ENCODE measurements around the gene FOXP1.
A peak's percentile ranks its signal among the peaks of the same experiment; 100 is the strongest.

The FOXP1 gene

GRCh38 chr3:71566776-71567175 lies 16.8 kb downstream of the FOXP1 start:
- no peak overlapping the region for H3K9ac ChIP-seq (ENCODE audit: low read depth in 1 of 2, low read length in 2 of 2)
- peaks cover 8 to 15% of the 10 kb centered on the region in 2 donors for H3K36me3 ChIP-seq (ENCODE audit: control insufficient read depth in 2 of 2, insufficient read depth in 2 of 2, low read length in 2 of 2)
- H3K4me3 ChIP-seq (ENCODE audit: low read length in 2 of 2), result no peak overlapping the region
- no peaks in the 10 kb centered on the region for H3K9me3 ChIP-seq (ENCODE audit: control insufficient read depth in 2 of 2, low read length in 2 of 2)
- no peaks in the 10 kb centered on the region for H3K27me3 ChIP-seq (ENCODE audit: control insufficient read depth in 2 of 2, insufficient read depth in 2 of 2, low read length in 2 of 2)
- H3K27ac ChIP-seq (ENCODE audit: low read depth in 2 of 2, low read length in 2 of 2), result no peak overlapping the region
- H3K4me1 ChIP-seq (ENCODE audit: control insufficient read depth in 2 of 2, insufficient read depth in 2 of 2, low read length in 2 of 2), result peaks cover 12 to 15% of the 10 kb centered on the region in 2 donors

- Histone ChIP-seq H3K27me3 (ENCODE audit: control insufficient read depth in 2 of 2, insufficient read depth in 2 of 2, low read length in 2 of 2) (no peaks in the 10 kb centered on the region), H3K27ac (ENCODE audit: low read depth in 2 of 2, low read length in 2 of 2) (no peak overlapping the region), H3K9me3 (ENCODE audit: control insufficient read depth in 2 of 2, low read length in 2 of 2) (no peaks in the 10 kb centered on the region), H3K4me3 (ENCODE audit: low read length in 2 of 2) (no peak overlapping the region), H3K9ac (ENCODE audit: low read depth in 1 of 2, low read length in 2 of 2) (no peak overlapping the region), H3K4me1 (ENCODE audit: control insufficient read depth in 2 of 2, insufficient read depth in 2 of 2, low read length in 2 of 2) (peaks cover 12 to 15% of the 10 kb centered on the region in 2 donors), H3K36me3 (ENCODE audit: control insufficient read depth in 2 of 2, insufficient read depth in 2 of 2, low read length in 2 of 2) (peaks cover 8 to 13% of the 10 kb centered on the region in 2 donors)
These were observed 17.6 kb downstream of the FOXP1 start for GRCh38 chr3:71565976-71566375.

- Histone ChIP-seq H3K9me3 (ENCODE audit: control insufficient read depth in 2 of 2, low read length in 2 of 2) (no peaks in the 10 kb centered on the region), H3K9ac (ENCODE audit: low read depth in 1 of 2, low read length in 2 of 2) (no peak overlapping the region), H3K4me3 (ENCODE audit: low read length in 2 of 2) (no peak overlapping the region), H3K36me3 (ENCODE audit: control insufficient read depth in 2 of 2, insufficient read depth in 2 of 2, low read length in 2 of 2) (peaks cover 1 to 8% of the 10 kb centered on the region in 2 donors), H3K27me3 (ENCODE audit: control insufficient read depth in 2 of 2, insufficient read depth in 2 of 2, low read length in 2 of 2) (no peaks in the 10 kb centered on the region), H3K27ac (ENCODE audit: low read depth in 2 of 2, low read length in 2 of 2) (no peak overlapping the region), H3K4me1 (ENCODE audit: control insufficient read depth in 2 of 2, insufficient read depth in 2 of 2, low read length in 2 of 2) (peaks cover 12 to 15% of the 10 kb centered on the region in 2 donors)
These were observed 18.2 kb downstream of the FOXP1 start for GRCh38 chr3:71565316-71565715.

- Histone ChIP-seq H3K27ac (ENCODE audit: low read depth in 2 of 2, low read length in 2 of 2) (peak overlapping the region; percentile 3 to 41), H3K4me3 (ENCODE audit: low read length in 2 of 2) (no peak overlapping the region), H3K27me3 (ENCODE audit: control insufficient read depth in 2 of 2, insufficient read depth in 2 of 2, low read length in 2 of 2) (no peaks in the 10 kb centered on the region), H3K36me3 (ENCODE audit: control insufficient read depth in 2 of 2, insufficient read depth in 2 of 2, low read length in 2 of 2) (peaks cover 0 to 11% of the 10 kb centered on the region in 2 donors), H3K9me3 (ENCODE audit: control insufficient read depth in 2 of 2, low read length in 2 of 2) (no peaks in the 10 kb centered on the region), H3K4me1 (ENCODE audit: control insufficient read depth in 2 of 2, insufficient read depth in 2 of 2, low read length in 2 of 2) (peaks cover 12 to 15% of the 10 kb centered on the region in 2 donors), H3K9ac (ENCODE audit: low read depth in 1 of 2, low read length in 2 of 2) (no peak overlapping the region)
These were observed 19.2 kb downstream of the FOXP1 start for GRCh38 chr3:71564361-71564760.

GRCh38 chr3:71563827-71564226 lies 19.7 kb downstream of the FOXP1 start:
- Histone ChIP-seq H3K27ac (ENCODE audit: low read depth in 2 of 2, low read length in 2 of 2) (peak overlapping the region; percentile 3 to 41), H3K4me3 (ENCODE audit: low read length in 2 of 2) (no peak overlapping the region), H3K9me3 (ENCODE audit: control insufficient read depth in 2 of 2, low read length in 2 of 2) (no peaks in the 10 kb centered on the region), H3K36me3 (ENCODE audit: control insufficient read depth in 2 of 2, insufficient read depth in 2 of 2, low read length in 2 of 2) (peaks cover 0 to 11% of the 10 kb centered on the region in 2 donors), H3K27me3 (ENCODE audit: control insufficient read depth in 2 of 2, insufficient read depth in 2 of 2, low read length in 2 of 2) (no peaks in the 10 kb centered on the region), H3K4me1 (ENCODE audit: control insufficient read depth in 2 of 2, insufficient read depth in 2 of 2, low read length in 2 of 2) (peaks cover 12 to 15% of the 10 kb centered on the region in 2 donors), H3K9ac (ENCODE audit: low read depth in 1 of 2, low read length in 2 of 2) (no peak overlapping the region)

- H3K27ac ChIP-seq (ENCODE audit: low read depth in 2 of 2, low read length in 2 of 2), result no peak overlapping the region
- no peaks in the 10 kb centered on the region for H3K9me3 ChIP-seq (ENCODE audit: control insufficient read depth in 2 of 2, low read length in 2 of 2)
- H3K9ac ChIP-seq (ENCODE audit: low read depth in 1 of 2, low read length in 2 of 2), result no peak overlapping the region
- H3K36me3 ChIP-seq (ENCODE audit: control insufficient read depth in 2 of 2, insufficient read depth in 2 of 2, low read length in 2 of 2), result peaks cover 0 to 11% of the 10 kb centered on the region in 2 donors
- H3K4me3 ChIP-seq (ENCODE audit: low read length in 2 of 2), result no peak overlapping the region
- H3K4me1 ChIP-seq (ENCODE audit: control insufficient read depth in 2 of 2, insufficient read depth in 2 of 2, low read length in 2 of 2), result peaks cover 12 to 15% of the 10 kb centered on the region in 2 donors
- no peaks in the 10 kb centered on the region for H3K27me3 ChIP-seq (ENCODE audit: control insufficient read depth in 2 of 2, insufficient read depth in 2 of 2, low read length in 2 of 2)
These were observed 20.6 kb downstream of the FOXP1 start for GRCh38 chr3:71562938-71563337.

GRCh38 chr3:71560665-71561064 lies 22.9 kb downstream of the FOXP1 start:
- Histone ChIP-seq H3K4me3 (ENCODE audit: low read length in 2 of 2) (no peak overlapping the region), H3K36me3 (ENCODE audit: control insufficient read depth in 2 of 2, insufficient read depth in 2 of 2, low read length in 2 of 2) (peaks cover 0 to 7% of the 10 kb centered on the region in 2 donors), H3K27me3 (ENCODE audit: control insufficient read depth in 2 of 2, insufficient read depth in 2 of 2, low read length in 2 of 2) (no peaks in the 10 kb centered on the region)

GRCh38 chr3:71559578-71560162 lies 23.9 kb downstream of the FOXP1 start:
- Histone ChIP-seq H3K9me3 (ENCODE audit: control insufficient read depth in 2 of 2, low read length in 2 of 2) (no peaks in the 10 kb centered on the region), H3K4me1 (ENCODE audit: control insufficient read depth in 2 of 2, insufficient read depth in 2 of 2, low read length in 2 of 2) (peaks cover 12 to 15% of the 10 kb centered on the region in 2 donors), H3K4me3 (ENCODE audit: low read length in 2 of 2) (no peak overlapping the region), H3K27ac (ENCODE audit: low read depth in 2 of 2, low read length in 2 of 2) (no peak overlapping the region), H3K36me3 (ENCODE audit: control insufficient read depth in 2 of 2, insufficient read depth in 2 of 2, low read length in 2 of 2) (peaks cover 2 to 4% of the 10 kb centered on the region in 2 donors), H3K9ac (ENCODE audit: low read depth in 1 of 2, low read length in 2 of 2) (no peak overlapping the region), H3K27me3 (ENCODE audit: control insufficient read depth in 2 of 2, insufficient read depth in 2 of 2, low read length in 2 of 2) (no peaks in the 10 kb centered on the region)

More at GRCh38 chr3:71560665-71561064, 22.9 kb downstream of the FOXP1 start:
- no peak overlapping the region for H3K9ac ChIP-seq (ENCODE audit: low read depth in 1 of 2, low read length in 2 of 2)
- no peak overlapping the region for H3K27ac ChIP-seq (ENCODE audit: low read depth in 2 of 2, low read length in 2 of 2)
- H3K4me1 ChIP-seq (ENCODE audit: control insufficient read depth in 2 of 2, insufficient read depth in 2 of 2, low read length in 2 of 2), result peaks cover 12 to 15% of the 10 kb centered on the region in 2 donors
- H3K9me3 ChIP-seq (ENCODE audit: control insufficient read depth in 2 of 2, low read length in 2 of 2), result no peaks in the 10 kb centered on the region

- peaks cover 2 to 4% of the 10 kb centered on the region in 2 donors for H3K36me3 ChIP-seq (ENCODE audit: control insufficient read depth in 2 of 2, insufficient read depth in 2 of 2, low read length in 2 of 2)
- H3K27ac ChIP-seq (ENCODE audit: low read depth in 2 of 2, low read length in 2 of 2), result no peak overlapping the region
- no peaks in the 10 kb centered on the region for H3K9me3 ChIP-seq (ENCODE audit: control insufficient read depth in 2 of 2, low read length in 2 of 2)
- H3K4me3 ChIP-seq (ENCODE audit: low read length in 2 of 2), result no peak overlapping the region
- no peaks in the 10 kb centered on the region for H3K27me3 ChIP-seq (ENCODE audit: control insufficient read depth in 2 of 2, insufficient read depth in 2 of 2, low read length in 2 of 2)
- H3K4me1 ChIP-seq (ENCODE audit: control insufficient read depth in 2 of 2, insufficient read depth in 2 of 2, low read length in 2 of 2), result peaks cover 10 to 11% of the 10 kb centered on the region in 2 donors
- no peak overlapping the region for H3K9ac ChIP-seq (ENCODE audit: low read depth in 1 of 2, low read length in 2 of 2)
These were observed 24.5 kb downstream of the FOXP1 start for GRCh38 chr3:71559021-71559420.

GRCh38 chr3:71554649-71555048 lies 28.9 kb downstream of the FOXP1 start:
- Histone ChIP-seq H3K9ac (ENCODE audit: low read depth in 1 of 2, low read length in 2 of 2) (no peak overlapping the region), H3K27ac (ENCODE audit: low read depth in 2 of 2, low read length in 2 of 2) (no peak overlapping the region), H3K4me3 (ENCODE audit: low read length in 2 of 2) (no peak overlapping the region), H3K27me3 (ENCODE audit: control insufficient read depth in 2 of 2, insufficient read depth in 2 of 2, low read length in 2 of 2) (no peaks in the 10 kb centered on the region), H3K36me3 (ENCODE audit: control insufficient read depth in 2 of 2, insufficient read depth in 2 of 2, low read length in 2 of 2) (peaks cover 0 to 2% of the 10 kb centered on the region in 2 donors), H3K4me1 (ENCODE audit: control insufficient read depth in 2 of 2, insufficient read depth in 2 of 2, low read length in 2 of 2) (no peaks in the 10 kb centered on the region), H3K9me3 (ENCODE audit: control insufficient read depth in 2 of 2, low read length in 2 of 2) (no peaks in the 10 kb centered on the region)

Data from mucosa of rectum (tissue), 2 donors.